GM12878 (cell line): ENCODE measurements around the gene RPL13A. TPM values are rescaled to one million over a fixed set of nuclear protein-coding genes. Genes with fewer than 3 reads are reported as not detected.
A peak's percentile ranks its signal among the peaks of the same experiment; 100 is the strongest.

Experiments used
- ATAC-seq: fragments of 200-7000 bp; cut with Tn5 transposase; 3 replicates; pipeline ENCODE4 v1.9.1; 2020; ENCODE audit warnings: mild to moderate bottlenecking, moderate library complexity
- BruUV-seq: library from RNA; stranded (reverse); fragments of 400-500 nt; replicated peaks from 2 replicates; lab custom pipeline; 2021; lab: Mats Ljungman, UMichigan
- CTCF ChIA-PET: fragments of 300-600 bp; sonication (Branson Sonifier 250); formaldehyde crosslinking; extraction: SDS; loops from one replicate; lab custom pipeline; 2021; ENCODE audit warnings: inconsistent platforms; lab: Yijun Ruan, JAX
- POLR2A ChIA-PET: fragments of 350-600 bp; formaldehyde crosslinking; extraction: SDS; loops from one replicate; lab custom pipeline; 2021; ENCODE audit warnings: inconsistent platforms; lab: Charles Lee
- RAD21 ChIA-PET: fragments of 300-600 bp; sonication (Branson Sonifier 250); formaldehyde crosslinking; loops from one replicate; lab custom pipeline; 2023; ENCODE audit warnings: antibody characterized with exemption; ENCODE audit not compliant: unreplicated experiment; lab: Charles Lee
- SMC1A ChIA-PET: fragments of 300-600 bp; sonication (Branson Sonifier 250); formaldehyde crosslinking; loops from one replicate; lab custom pipeline; 2023; ENCODE audit not compliant: unreplicated experiment, uncharacterized antibody; lab: Charles Lee
- DNase-seq: peaks from one replicate; pipeline ENCODE4 v3.0.0-alpha.2; 2011; ENCODE audit warnings: low read depth, low spot score
- FAIRE-seq: peaks from 3 replicates; lab custom pipeline; 2011; peaks lifted over from hg19 to GRCh38; lab: Jason Lieb, UNC
- H2AFZ ChIP-seq: 2 replicates; pipeline ENCODE4 v1.6.0; 2011; ENCODE audit warnings: low read depth, low read length, control low read depth; ENCODE audit not compliant: control insufficient read depth
- H3K27ac ChIP-seq: 2 replicates; pipeline ENCODE4 v1.5.1; 2011; ENCODE audit warnings: control low read depth; ENCODE audit not compliant: control insufficient read depth, insufficient read depth
- H3K27me3 ChIP-seq, 2 experiments: replicated peaks in 1 of 2; 2 replicates each; pipeline versions ENCODE4 v1.6.0 to v1.6.1; 2011; ENCODE audit warnings: low read length in 1 of 2; ENCODE audit not compliant: control insufficient read depth in 2 of 2, insufficient read depth in 2 of 2
- H3K36me3 ChIP-seq, 2 experiments: 2 replicates each; pipeline ENCODE4 v1.5.1; 2011; ENCODE audit warnings: low read length in 1 of 2; ENCODE audit not compliant: control insufficient read depth in 2 of 2, insufficient read depth in 2 of 2
- H3K4me1 ChIP-seq: 2 replicates; pipeline ENCODE4 v1.6.1; 2011; ENCODE audit warnings: mild to moderate bottlenecking, low read length, moderate library complexity, mixed read lengths; ENCODE audit not compliant: control insufficient read depth, insufficient read depth
- H3K4me2 ChIP-seq: 2 replicates; pipeline ENCODE4 v1.6.0; 2011; ENCODE audit warnings: control low read depth; ENCODE audit not compliant: control insufficient read depth, insufficient read depth
- H3K4me3 ChIP-seq: fragments of 200-600 bp; sonication (generic); 2 replicates; pipeline ENCODE4 v1.5.1; 2016
- H3K79me2 ChIP-seq: 2 replicates; pipeline ENCODE4 v1.6.0; 2011; ENCODE audit warnings: low read length; ENCODE audit not compliant: control insufficient read depth, insufficient read depth
- H3K9ac ChIP-seq: 2 replicates; pipeline ENCODE4 v1.8.0; 2011; ENCODE audit warnings: low read length, control low read depth, mixed read lengths; ENCODE audit not compliant: control insufficient read depth, insufficient read depth
- H3K9me3 ChIP-seq: replicated peaks from 3 replicates; pipeline ENCODE4 v1.5.1; 2011; ENCODE audit warnings: mild to moderate bottlenecking, low read length; ENCODE audit not compliant: control insufficient read depth, insufficient read depth
- H4K20me1 ChIP-seq: 2 replicates; pipeline ENCODE4 v1.6.0; 2011; ENCODE audit not compliant: control insufficient read depth, insufficient read depth
- IRF4 ChIP-seq: IDR thresholded peaks from 2 replicates; pipeline ENCODE4 v1.6.1; 2011; ENCODE audit warnings: low read depth, low read length
- WGBS: methylation state at CpG from one replicate; pipeline ENCODE4 v1.1.6; 2016; ENCODE audit warnings: low lambda C conversion rate; ENCODE audit not compliant: insufficient replicate concordance, insufficient coverage; ENCODE audit errors: missing lambda C conversion rate; 5-methylcytosine and 5-hydroxymethylcytosine counted together
- in situ Hi-C: fragments of 300-500 bp; cut with MboI; formaldehyde crosslinking; loops from 9 replicates; pipeline ENCODE4 v1.14.3; 2018; ENCODE audit warnings: mixed read lengths
- intact Hi-C: fragments of 100-400 bp; cut with micrococcal nuclease; formaldehyde crosslinking; loops from one replicate; pipeline ENCODE4 v1.14.2; 2022; ENCODE audit not compliant: unreplicated experiment
- polyA plus RNA-seq, 11 experiments: library from polyadenylated mRNA; depleted of rRNA in 4 of 11; unstranded in 6 of 11; stranded (reverse) in 5 of 11; fragments of >200 nt; fragmentation: Nextera tagmentation in 4 of 11; fragmentation: Illumina TruSeq in 1 of 11; extraction: Ambion mirVana in 4 of 11; extraction: Trizol in 1 of 11; gene quantifications; 1 replicate in 1 of 11; 2 replicates in 10 of 11; pipeline versions ENCODE4 v1.2.1 to v1.2.3, GENCODE V29; 2011 to 2016; ENCODE audit warnings: inconsistent platforms in 2 of 11, missing spikeins in 2 of 11, low read depth in 1 of 11
- total RNA-seq, 4 experiments: library from RNA; depleted of rRNA in 3 of 4; stranded (reverse); fragments of >200 nt in 3 of 4; fragmentation: Illumina TruSeq in 1 of 4; extraction: Trizol in 1 of 4; gene quantifications; 2 replicates each; pipeline versions ENCODE4 v1.2.1 to v1.2.3, GENCODE V29; 2013 to 2021
- TF ChIP-seq, protein P1 (sequence below): IDR thresholded peaks from 2 replicates; pipeline ENCODE4 v1.6.1; 2012; ENCODE audit warnings: mild to moderate bottlenecking, low read depth, low read length
- TF ChIP-seq, protein P2 (sequence below): fragments of 450-650 bp; IDR thresholded peaks from 2 replicates; pipeline ENCODE4 v1.6.1; 2016; ENCODE audit warnings: mild to moderate bottlenecking, moderate library complexity, borderline replicate concordance

RPL13A gene
- total and polyA plus RNA-seq, 10 of the 15 experiments (the other 5 are each of a cell fraction or from before 2014, with no cell fraction given) = 1,426 to 8,961 (median 4,266) TPM

DNA sequence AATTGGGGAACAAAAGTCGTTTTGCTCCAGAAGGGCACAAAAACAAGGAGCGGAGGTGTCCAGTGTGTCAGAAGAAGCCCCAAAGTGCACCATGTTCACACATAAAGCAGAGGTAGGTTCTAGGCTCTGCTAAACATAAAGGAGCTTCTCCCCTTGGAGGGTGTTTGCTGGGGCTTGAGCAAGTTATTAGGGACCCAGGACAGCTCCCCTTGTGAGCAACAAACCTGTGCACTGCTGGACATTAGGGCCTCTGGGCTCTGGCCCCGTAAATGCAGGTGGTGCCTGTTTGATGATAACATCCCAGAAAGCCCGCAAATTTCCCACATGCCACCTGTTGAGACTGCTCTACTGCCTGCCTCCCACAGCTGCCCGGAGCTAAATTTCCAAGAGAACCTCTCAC lies 51.2 kb downstream of the RPL13A start:
- H2AFZ ChIP-seq = no peak overlapping the region
- no peak overlapping the region for H3K4me3 ChIP-seq
- DNase-seq = no peak
- ChIA-PET RAD21 (no interaction called here), SMC1A (no interaction called here), POLR2A (interaction anchor here (1.1 kb wide), 1 partner anchor 126 kb away, joined by 5 read pairs; no protein-coding TSS in a partner anchor), CTCF (interaction anchor here (1.6 kb wide), 1 partner anchor 8 kb away, joined by 7 read pairs; no protein-coding TSS in a partner anchor)
- WGBS = 64% methylated on average over 5 of the region's 5 CpGs
- no peak overlapping the region for H3K9ac ChIP-seq
- no peak overlapping the region for H3K4me2 ChIP-seq
- no TSS peak for BruUV-seq
- peaks cover 2 to 4% of the 10 kb centered on the region in 2 experiments; a peak in 2 of 4 replicates for H3K27me3 ChIP-seq
- intact Hi-C loops (no loop called here), in situ Hi-C loops (no loop called here)
- no peaks in the 10 kb centered on the region for H3K79me2 ChIP-seq
- TF ChIP-seq, protein P1, sequence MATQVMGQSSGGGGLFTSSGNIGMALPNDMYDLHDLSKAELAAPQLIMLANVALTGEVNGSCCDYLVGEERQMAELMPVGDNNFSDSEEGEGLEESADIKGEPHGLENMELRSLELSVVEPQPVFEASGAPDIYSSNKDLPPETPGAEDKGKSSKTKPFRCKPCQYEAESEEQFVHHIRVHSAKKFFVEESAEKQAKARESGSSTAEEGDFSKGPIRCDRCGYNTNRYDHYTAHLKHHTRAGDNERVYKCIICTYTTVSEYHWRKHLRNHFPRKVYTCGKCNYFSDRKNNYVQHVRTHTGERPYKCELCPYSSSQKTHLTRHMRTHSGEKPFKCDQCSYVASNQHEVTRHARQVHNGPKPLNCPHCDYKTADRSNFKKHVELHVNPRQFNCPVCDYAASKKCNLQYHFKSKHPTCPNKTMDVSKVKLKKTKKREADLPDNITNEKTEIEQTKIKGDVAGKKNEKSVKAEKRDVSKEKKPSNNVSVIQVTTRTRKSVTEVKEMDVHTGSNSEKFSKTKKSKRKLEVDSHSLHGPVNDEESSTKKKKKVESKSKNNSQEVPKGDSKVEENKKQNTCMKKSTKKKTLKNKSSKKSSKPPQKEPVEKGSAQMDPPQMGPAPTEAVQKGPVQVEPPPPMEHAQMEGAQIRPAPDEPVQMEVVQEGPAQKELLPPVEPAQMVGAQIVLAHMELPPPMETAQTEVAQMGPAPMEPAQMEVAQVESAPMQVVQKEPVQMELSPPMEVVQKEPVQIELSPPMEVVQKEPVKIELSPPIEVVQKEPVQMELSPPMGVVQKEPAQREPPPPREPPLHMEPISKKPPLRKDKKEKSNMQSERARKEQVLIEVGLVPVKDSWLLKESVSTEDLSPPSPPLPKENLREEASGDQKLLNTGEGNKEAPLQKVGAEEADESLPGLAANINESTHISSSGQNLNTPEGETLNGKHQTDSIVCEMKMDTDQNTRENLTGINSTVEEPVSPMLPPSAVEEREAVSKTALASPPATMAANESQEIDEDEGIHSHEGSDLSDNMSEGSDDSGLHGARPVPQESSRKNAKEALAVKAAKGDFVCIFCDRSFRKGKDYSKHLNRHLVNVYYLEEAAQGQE = peak; percentile 29; the same call in 1 of the 2 replicates
- TF ChIP-seq IRF4 = no peak
- TF ChIP-seq, protein P2, sequence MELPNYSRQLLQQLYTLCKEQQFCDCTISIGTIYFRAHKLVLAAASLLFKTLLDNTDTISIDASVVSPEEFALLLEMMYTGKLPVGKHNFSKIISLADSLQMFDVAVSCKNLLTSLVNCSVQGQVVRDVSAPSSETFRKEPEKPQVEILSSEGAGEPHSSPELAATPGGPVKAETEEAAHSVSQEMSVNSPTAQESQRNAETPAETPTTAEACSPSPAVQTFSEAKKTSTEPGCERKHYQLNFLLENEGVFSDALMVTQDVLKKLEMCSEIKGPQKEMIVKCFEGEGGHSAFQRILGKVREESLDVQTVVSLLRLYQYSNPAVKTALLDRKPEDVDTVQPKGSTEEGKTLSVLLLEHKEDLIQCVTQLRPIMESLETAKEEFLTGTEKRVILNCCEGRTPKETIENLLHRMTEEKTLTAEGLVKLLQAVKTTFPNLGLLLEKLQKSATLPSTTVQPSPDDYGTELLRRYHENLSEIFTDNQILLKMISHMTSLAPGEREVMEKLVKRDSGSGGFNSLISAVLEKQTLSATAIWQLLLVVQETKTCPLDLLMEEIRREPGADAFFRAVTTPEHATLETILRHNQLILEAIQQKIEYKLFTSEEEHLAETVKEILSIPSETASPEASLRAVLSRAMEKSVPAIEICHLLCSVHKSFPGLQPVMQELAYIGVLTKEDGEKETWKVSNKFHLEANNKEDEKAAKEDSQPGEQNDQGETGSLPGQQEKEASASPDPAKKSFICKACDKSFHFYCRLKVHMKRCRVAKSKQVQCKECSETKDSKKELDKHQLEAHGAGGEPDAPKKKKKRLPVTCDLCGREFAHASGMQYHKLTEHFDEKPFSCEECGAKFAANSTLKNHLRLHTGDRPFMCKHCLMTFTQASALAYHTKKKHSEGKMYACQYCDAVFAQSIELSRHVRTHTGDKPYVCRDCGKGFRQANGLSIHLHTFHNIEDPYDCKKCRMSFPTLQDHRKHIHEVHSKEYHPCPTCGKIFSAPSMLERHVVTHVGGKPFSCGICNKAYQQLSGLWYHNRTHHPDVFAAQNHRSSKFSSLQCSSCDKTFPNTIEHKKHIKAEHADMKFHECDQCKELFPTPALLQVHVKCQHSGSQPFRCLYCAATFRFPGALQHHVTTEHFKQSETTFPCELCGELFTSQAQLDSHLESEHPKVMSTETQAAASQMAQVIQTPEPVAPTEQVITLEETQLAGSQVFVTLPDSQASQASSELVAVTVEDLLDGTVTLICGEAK = no peak
- H3K27ac ChIP-seq = no peak overlapping the region
- H3K9me3 ChIP-seq = no peaks in the 10 kb centered on the region
- FAIRE-seq = no peak
- no peaks in the 10 kb centered on the region for H4K20me1 ChIP-seq
- no peak for ATAC-seq
- H3K36me3 ChIP-seq = no peaks in the 10 kb centered on the region
- peaks cover 10% of the 10 kb centered on the region for H3K4me1 ChIP-seq
